Keratinocyte (primary cell): ENCODE results near the gene MIGA2. TPM values are rescaled to one million over a fixed set of nuclear protein-coding genes. Genes with fewer than 3 reads are reported as not detected.

Experiments
- DNase-seq: peaks from one replicate; pipeline ENCODE4 v3.0.0-alpha.2; 2011; ENCODE audit warnings: low read depth, missing footprints, low spot score
- FAIRE-seq: peaks from 2 replicates; lab custom pipeline; 2011; peaks lifted over from hg19 to GRCh38; lab: Jason Lieb, UNC
- H2AFZ ChIP-seq: 2 replicates; pipeline ENCODE4 v1.6.0; 2012; ENCODE audit warnings: low read length, control low read depth, inconsistent platforms; ENCODE audit not compliant: control insufficient read depth
- H3K27ac ChIP-seq: 2 replicates; pipeline ENCODE4 v1.5.1; 2011; ENCODE audit warnings: low read length; ENCODE audit not compliant: control insufficient read depth, insufficient read depth
- H3K27me3 ChIP-seq: 3 replicates; pipeline ENCODE4 v1.6.0; 2011; ENCODE audit warnings: low read length; ENCODE audit not compliant: control insufficient read depth, insufficient read depth; ENCODE audit errors: extremely low read depth
- H3K36me3 ChIP-seq, 2 experiments: 2 replicates in 1 of 2; 3 replicates in 1 of 2; pipeline ENCODE4 v1.5.1; 2011; ENCODE audit warnings: low read length in 2 of 2, mild to moderate bottlenecking in 1 of 2; ENCODE audit not compliant: control insufficient read depth in 2 of 2, insufficient read depth in 2 of 2; ENCODE audit errors: extremely low read depth in 1 of 2
- H3K4me1 ChIP-seq: 3 replicates; pipeline ENCODE4 v1.5.1; 2011; ENCODE audit warnings: low read length; ENCODE audit not compliant: control insufficient read depth, insufficient read depth; ENCODE audit errors: extremely low read depth
- H3K4me2 ChIP-seq: 3 replicates; pipeline ENCODE4 v1.6.0; 2011; ENCODE audit warnings: low read depth, low read length; ENCODE audit not compliant: control insufficient read depth, insufficient read depth; ENCODE audit errors: extremely low read depth
- H3K4me3 ChIP-seq, 3 experiments: fragments of 200-600 bp in 1 of 3; sonication (generic) in 1 of 3; 2 replicates in 2 of 3; 3 replicates in 1 of 3; pipeline ENCODE4 v1.5.1; 2011 to 2016; ENCODE audit warnings: low read length in 3 of 3, mild to moderate bottlenecking in 3 of 3, control low read depth in 2 of 3, inconsistent platforms in 1 of 3, low read depth in 1 of 3, mixed read lengths in 1 of 3, mixed run types in 1 of 3, moderate library complexity in 1 of 3; ENCODE audit not compliant: control insufficient read depth in 2 of 3, insufficient read depth in 2 of 3; ENCODE audit errors: extremely low read depth in 1 of 3
- H3K79me2 ChIP-seq: 2 replicates; pipeline ENCODE4 v1.6.0; 2012; ENCODE audit warnings: low read length; ENCODE audit not compliant: control insufficient read depth, insufficient read depth
- H3K9ac ChIP-seq: 3 replicates; pipeline ENCODE4 v1.6.0; 2011; ENCODE audit warnings: low read length; ENCODE audit not compliant: control insufficient read depth, insufficient read depth; ENCODE audit errors: extremely low read depth
- H3K9me1 ChIP-seq: 3 replicates; pipeline ENCODE4 v1.6.0; 2011; ENCODE audit warnings: low read length; ENCODE audit not compliant: control insufficient read depth, insufficient read depth; ENCODE audit errors: extremely low read depth
- H3K9me3 ChIP-seq: 2 replicates; pipeline ENCODE4 v1.5.1; 2012; ENCODE audit warnings: low read depth, low read length; ENCODE audit not compliant: control insufficient read depth
- H4K20me1 ChIP-seq: 3 replicates; pipeline ENCODE4 v1.6.0; 2011; ENCODE audit warnings: low read length; ENCODE audit not compliant: control insufficient read depth, insufficient read depth; ENCODE audit errors: extremely low read depth
- EZH2 ChIP-seq: IDR thresholded peaks from one replicate; pipeline ENCODE4 v1.6.1; 2012; ENCODE audit warnings: inconsistent platforms, mild to moderate bottlenecking, low read length, moderate library complexity
- dilution Hi-C: fragments of 300-500 bp; cut with MboI; formaldehyde crosslinking; loops from one replicate; pipeline ENCODE4 v1.7.0; 2020; ENCODE audit warnings: low sequenced_read_pairs; ENCODE audit not compliant: extremely low pct_ligation_motif_present
- polyA plus RNA-seq, 5 experiments: library from polyadenylated mRNA; depleted of rRNA in 3 of 5; stranded (reverse) in 3 of 5; stranded (forward) in 1 of 5; unstranded in 1 of 5; fragments of >200 nt; gene quantifications; 1 replicate in 1 of 5; 2 replicates in 3 of 5; 3 replicates in 1 of 5; pipeline versions ENCODE4 v1.2.1 to v1.2.3, GENCODE V29; 2011 to 2012; ENCODE audit warnings: missing spikeins in 2 of 5, low read depth in 1 of 5, low replicate concordance in 1 of 5
- TF ChIP-seq, protein P1 (sequence below), 3 experiments: IDR thresholded peaks in 1 of 3; conservative IDR thresholded peaks in 1 of 3; optimal IDR thresholded peaks in 1 of 3; 2 replicates in 2 of 3; 3 replicates in 1 of 3; pipeline versions ENCODE3 to v1.5.1; 2011; ENCODE audit warnings: low read length in 3 of 3, mild to moderate bottlenecking in 3 of 3, moderate library complexity in 2 of 3, control low read depth in 1 of 3, inconsistent platforms in 1 of 3; ENCODE audit not compliant: insufficient read depth in 2 of 3; ENCODE audit errors: extremely low read depth in 1 of 3

MIGA2 gene
- polyA plus RNA-seq, 1 donor (not counting 4 experiments of a cell fraction or from before 2014, with no cell fraction given), result 8.5 TPM

DNA sequence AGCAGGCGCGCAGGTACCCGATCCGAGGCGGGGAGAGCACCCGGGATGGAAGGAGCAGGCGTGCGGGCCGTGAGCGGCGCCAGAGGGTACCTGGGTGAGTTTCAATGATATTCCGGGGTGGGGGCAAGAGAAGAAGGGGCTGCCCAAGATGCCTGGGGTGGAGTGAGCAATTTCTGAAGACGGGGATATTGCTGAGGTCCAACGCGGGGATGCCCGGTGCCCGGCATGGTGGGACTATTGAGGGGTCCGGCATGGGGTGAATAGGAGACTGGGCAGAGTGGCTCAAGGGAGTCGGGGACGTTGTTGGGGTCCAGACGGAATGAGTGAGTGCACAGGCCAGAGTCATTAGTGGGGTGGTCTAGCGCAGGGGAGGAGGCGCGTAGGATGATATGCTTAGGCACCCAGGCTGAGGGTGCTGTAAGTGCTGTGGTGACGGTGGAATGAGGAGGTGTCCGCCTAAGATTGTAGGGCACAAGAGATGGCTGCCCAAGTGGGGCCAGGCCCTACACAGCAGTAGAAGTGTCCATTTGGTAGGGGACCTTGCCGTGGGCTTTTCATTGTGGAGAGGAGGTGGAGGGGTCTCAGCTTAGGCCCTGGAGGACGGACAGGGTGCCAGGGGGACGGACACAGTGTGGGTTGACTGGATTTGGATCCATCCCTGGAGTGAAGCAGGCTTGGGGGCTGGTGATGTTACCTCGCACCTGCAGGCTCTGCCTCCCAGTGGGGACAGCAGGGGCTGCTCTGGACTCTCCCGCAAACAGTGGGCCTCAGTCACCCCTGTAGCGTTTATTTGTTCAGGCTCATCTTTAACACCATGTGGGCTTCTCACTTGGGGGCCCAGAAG is 719 bp downstream of the MIGA2 start:
- Histone ChIP-seq H3K36me3 (peaks cover 5 to 9% of the 10 kb centered on the region in 2 experiments), H3K9me3 (no peaks in the 10 kb centered on the region), H3K79me2 (peaks cover 26% of the 10 kb centered on the region), H3K9me1 (no peaks in the 10 kb centered on the region), H2AFZ (peak overlapping the region; percentile 96), H3K4me1 (peaks cover 17% of the 10 kb centered on the region), H3K27me3 (no peaks in the 10 kb centered on the region), H4K20me1 (no peaks in the 10 kb centered on the region), H3K4me3 (peak overlapping the region; percentile 93 to 96 (median 93)), H3K4me2 (peak overlapping the region; percentile 84), H3K27ac (peak overlapping the region; percentile 58), H3K9ac (peak overlapping the region; percentile 82)
- TF ChIP-seq, protein P1, sequence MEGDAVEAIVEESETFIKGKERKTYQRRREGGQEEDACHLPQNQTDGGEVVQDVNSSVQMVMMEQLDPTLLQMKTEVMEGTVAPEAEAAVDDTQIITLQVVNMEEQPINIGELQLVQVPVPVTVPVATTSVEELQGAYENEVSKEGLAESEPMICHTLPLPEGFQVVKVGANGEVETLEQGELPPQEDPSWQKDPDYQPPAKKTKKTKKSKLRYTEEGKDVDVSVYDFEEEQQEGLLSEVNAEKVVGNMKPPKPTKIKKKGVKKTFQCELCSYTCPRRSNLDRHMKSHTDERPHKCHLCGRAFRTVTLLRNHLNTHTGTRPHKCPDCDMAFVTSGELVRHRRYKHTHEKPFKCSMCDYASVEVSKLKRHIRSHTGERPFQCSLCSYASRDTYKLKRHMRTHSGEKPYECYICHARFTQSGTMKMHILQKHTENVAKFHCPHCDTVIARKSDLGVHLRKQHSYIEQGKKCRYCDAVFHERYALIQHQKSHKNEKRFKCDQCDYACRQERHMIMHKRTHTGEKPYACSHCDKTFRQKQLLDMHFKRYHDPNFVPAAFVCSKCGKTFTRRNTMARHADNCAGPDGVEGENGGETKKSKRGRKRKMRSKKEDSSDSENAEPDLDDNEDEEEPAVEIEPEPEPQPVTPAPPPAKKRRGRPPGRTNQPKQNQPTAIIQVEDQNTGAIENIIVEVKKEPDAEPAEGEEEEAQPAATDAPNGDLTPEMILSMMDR (optimal IDR thresholded peaks at IDR 0.05 in 1 of 3, IDR thresholded peaks at IDR 0.05 in 1 of 3, conservative IDR thresholded peaks at IDR 0.05 in 1 of 3; ENCODE audit: extremely low read depth in 1 of 3, insufficient read depth in 2 of 3, low read length in 3 of 3), result no peak
- no peak for TF ChIP-seq EZH2
- FAIRE-seq, result no peak
- DNase-seq, result no peak
- dilution Hi-C loops, result no loop called here

DNA sequence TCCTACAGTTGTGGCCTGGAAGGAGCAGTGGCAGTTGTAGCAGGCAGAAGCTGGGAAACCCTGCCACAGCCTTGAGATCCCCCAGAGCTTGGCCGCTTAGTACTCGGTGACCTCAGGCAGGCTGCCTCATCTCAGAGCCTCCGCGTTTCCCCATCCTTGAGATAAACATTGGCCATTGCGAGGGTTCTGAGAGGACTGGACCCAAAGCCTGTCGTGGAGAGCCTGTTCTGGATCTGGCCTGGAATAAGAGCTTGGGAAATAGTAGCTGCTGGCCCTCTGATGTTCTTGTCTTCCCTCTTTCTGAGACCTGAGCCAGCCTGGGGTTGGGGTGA is 1.3 kb downstream of the MIGA2 start:
- Histone ChIP-seq H2AFZ (no peak overlapping the region), H3K9ac (no peak overlapping the region), H3K9me1 (no peaks in the 10 kb centered on the region), H3K4me1 (peaks cover 17% of the 10 kb centered on the region), H3K36me3 (peaks cover 5 to 12% of the 10 kb centered on the region in 2 experiments), H3K27me3 (no peaks in the 10 kb centered on the region), H3K27ac (no peak overlapping the region), H3K79me2 (peaks cover 26% of the 10 kb centered on the region), H3K9me3 (no peaks in the 10 kb centered on the region), H3K4me2 (peak overlapping the region; percentile 84), H4K20me1 (no peaks in the 10 kb centered on the region), H3K4me3 (peak overlapping the region in 2 of 3 experiments; percentile 93 to 96)
- dilution Hi-C loops, result no loop called here
- TF ChIP-seq, protein P1 (optimal IDR thresholded peaks at IDR 0.05 in 1 of 3, IDR thresholded peaks at IDR 0.05 in 1 of 3, conservative IDR thresholded peaks at IDR 0.05 in 1 of 3; ENCODE audit: extremely low read depth in 1 of 3, insufficient read depth in 2 of 3, low read length in 3 of 3), result no peak
- no peak for TF ChIP-seq EZH2
- DNase-seq, result no peak
- FAIRE-seq, result no peak
